Measurements from ENCODE around the gene EXOC2. TPM values are rescaled to one million over a fixed set of nuclear protein-coding genes. Genes with fewer than 3 reads are reported as not detected.

Gene EXOC2
- total RNA-seq, 1 experiment from 2014 or later: 24.5 TPM

- no peaks in the 10 kb centered on the region for H3K36me3 ChIP-seq (ENCODE audit: control insufficient read depth in 1 of 2, insufficient read depth in 2 of 2, low read length in 2 of 2)
- no peak for TF ChIP-seq ZBTB33 (IDR thresholded peaks at IDR 0.05; ENCODE audit: extremely low read depth, insufficient replicate concordance, low read length)
- TF ChIP-seq REST (IDR thresholded peaks at IDR 0.05; ENCODE audit: low read depth): no peak
- no peak for TF ChIP-seq MAX (IDR thresholded peaks at IDR 0.05)
- TF ChIP-seq CEBPB (IDR thresholded peaks at IDR 0.05; ENCODE audit: low read depth): no peak
- TF ChIP-seq EZH2phosphoT487 (IDR thresholded peaks at IDR 0.05; ENCODE audit: borderline replicate concordance): no peak
- no peak for TF ChIP-seq ELF1 (IDR thresholded peaks at IDR 0.05; ENCODE audit: borderline replicate concordance, low read depth)
- TF ChIP-seq EZH2 (IDR thresholded peaks at IDR 0.05): no peak
- TF ChIP-seq FOSL1 (IDR thresholded peaks at IDR 0.05; ENCODE audit: low read depth): no peak
- no peak for TF ChIP-seq SIN3A (IDR thresholded peaks at IDR 0.05; ENCODE audit: low read depth)
- no peak overlapping the region for H2AFZ ChIP-seq (ENCODE audit: low read depth, low read length, poor library complexity, severe bottlenecking)
- no peaks in the 10 kb centered on the region for H4K20me1 ChIP-seq (ENCODE audit: insufficient read depth)
- no peaks in the 10 kb centered on the region for H3K9me3 ChIP-seq (ENCODE audit: control insufficient read depth in 1 of 2, insufficient read depth in 1 of 2, low read depth in 1 of 2, low read length in 2 of 2)
- CTCF ChIA-PET: no interaction called here
- H3K4me1 ChIP-seq (ENCODE audit: control insufficient read depth in 1 of 2, insufficient read depth in 2 of 2, low read length in 2 of 2): no peaks in the 10 kb centered on the region
- DNase-seq (ENCODE audit: low read depth, low spot score) (no peak), ATAC-seq (no peak)
- no peaks in the 10 kb centered on the region for H3K9me2 ChIP-seq (ENCODE audit: insufficient read depth)
- no peak overlapping the region for H3K9ac ChIP-seq (ENCODE audit: low read length)
- H3K79me2 ChIP-seq (ENCODE audit: insufficient read depth, low read length): no peaks in the 10 kb centered on the region
- no peak overlapping the region for H3K4me2 ChIP-seq (ENCODE audit: low read length)
- RAD21 ChIA-PET (ENCODE audit: low non-redundant PET in 1 of 2, low total read pairs in 2 of 2, uncharacterized antibody in 2 of 2, unreplicated experiment in 2 of 2): no interaction called here
- intact Hi-C loops (cut with micrococcal nuclease): no loop called here
- H3K27ac ChIP-seq (ENCODE audit: low read depth, low read length): no peak overlapping the region
- no TSS peak for BruUV-seq (replicated peaks)
- 0 out of 2 replicates have a peak, but pooled peaks cover 5% of the 10 kb centered on the region for H3K27me3 ChIP-seq (ENCODE audit: insufficient read depth, low read length)
- POLR2A ChIA-PET: no interaction called here
- H3K4me3 ChIP-seq (replicated peaks in 1 of 2; ENCODE audit: low read depth in 1 of 2, low read length in 2 of 2): no peak overlapping the region
Measured at GRCh38 chr6:451336-451735, 241.6 kb downstream of the EXOC2 start.

Data from HCT116 (cell line).